ENCODE results near the gene LPIN1.

Gene LPIN1

GRCh38 chr2:11872948-11873269 is 126.5 kb downstream of the LPIN1 start:
- DNase-seq: no peak
- H3K4me1 ChIP-seq: no peaks in the 10 kb centered on the region

GRCh38 chr2:11873356-11874154 is 127.1 kb downstream of the LPIN1 start:
- H3K27me3 ChIP-seq: no peaks in the 10 kb centered on the region
- DNase-seq: no peak
- no peak overlapping the region for H3K27ac ChIP-seq
- H3K9me3 ChIP-seq: no peaks in the 10 kb centered on the region
- no peaks in the 10 kb centered on the region for H3K4me1 ChIP-seq
- H3K4me3 ChIP-seq: no peak overlapping the region
- intact Hi-C loops (cut with DNase I; ENCODE audit: low total_unique reads): no loop called here
- no peak for TF ChIP-seq CTCF (IDR thresholded peaks at IDR 0.05)
- no peaks in the 10 kb centered on the region for H3K36me3 ChIP-seq

More at GRCh38 chr2:11872948-11873269, 126.5 kb downstream of the LPIN1 start:
- Histone ChIP-seq H3K27ac (no peak overlapping the region), H3K27me3 (no peaks in the 10 kb centered on the region), H3K4me3 (no peak overlapping the region), H3K36me3 (no peaks in the 10 kb centered on the region), H3K9me3 (no peaks in the 10 kb centered on the region)
- intact Hi-C loops (cut with DNase I; ENCODE audit: low total_unique reads): no loop called here
- no peak for TF ChIP-seq CTCF (IDR thresholded peaks at IDR 0.05)

- intact Hi-C loops (cut with DNase I; ENCODE audit: low total_unique reads): no loop called here
- no peak for DNase-seq
These were observed 128.4 kb downstream of the LPIN1 start for GRCh38 chr2:11874861-11875260.

GRCh38 chr2:11875481-11875880 is 129.0 kb downstream of the LPIN1 start:
- Histone ChIP-seq H3K4me3 (no peak overlapping the region), H3K9me3 (no peaks in the 10 kb centered on the region), H3K36me3 (no peaks in the 10 kb centered on the region), H3K4me1 (no peaks in the 10 kb centered on the region), H3K27ac (no peak overlapping the region), H3K27me3 (no peaks in the 10 kb centered on the region)
- DNase-seq: no peak
- no peak for TF ChIP-seq CTCF (IDR thresholded peaks at IDR 0.05)
- intact Hi-C loops (cut with DNase I; ENCODE audit: low total_unique reads): no loop called here

More at GRCh38 chr2:11874861-11875260, 128.4 kb downstream of the LPIN1 start:
- no peak overlapping the region for H3K4me3 ChIP-seq
- no peak overlapping the region for H3K27ac ChIP-seq
- H3K36me3 ChIP-seq: no peaks in the 10 kb centered on the region
- H3K9me3 ChIP-seq: no peaks in the 10 kb centered on the region
- no peaks in the 10 kb centered on the region for H3K27me3 ChIP-seq
- TF ChIP-seq CTCF (IDR thresholded peaks at IDR 0.05): no peak
- no peaks in the 10 kb centered on the region for H3K4me1 ChIP-seq

- DNase-seq: no peak
- intact Hi-C loops (cut with DNase I; ENCODE audit: low total_unique reads): no loop called here
These were observed 130.0 kb downstream of the LPIN1 start for GRCh38 chr2:11876436-11876835.

More at GRCh38 chr2:11876436-11876835, 130.0 kb downstream of the LPIN1 start:
- H3K36me3 ChIP-seq: no peaks in the 10 kb centered on the region
- H3K9me3 ChIP-seq: no peaks in the 10 kb centered on the region
- no peak for TF ChIP-seq CTCF (IDR thresholded peaks at IDR 0.05)
- H3K4me3 ChIP-seq: no peak overlapping the region
- no peaks in the 10 kb centered on the region for H3K27me3 ChIP-seq
- no peak overlapping the region for H3K27ac ChIP-seq
- H3K4me1 ChIP-seq: no peaks in the 10 kb centered on the region

Measured in tibial artery (tissue), 4 donors.